Measurements from ENCODE around the gene AGPS.

GRCh38 chr2:177348733-177349693 is 43.6 kb upstream of the AGPS start:
- TF ChIP-seq EZH2 (IDR thresholded peaks at IDR 0.05; ENCODE audit: borderline replicate concordance, insufficient read depth, low read depth, low read length, poor library complexity, severe bottlenecking) (no peak), CTCF (IDR thresholded peaks at IDR 0.05) (no peak)

All from B cell (primary cell).